K562 (cell line): Measurements from ENCODE around the gene SMC3.
"Not testable (repeated sequence)": the region's sequence is repeated elsewhere in the genome, so short reads cannot be mapped to it uniquely, and the experiment has no call there.

Experiments used
- CTCF ChIP-seq, 3 experiments: IDR thresholded peaks in 2 of 3; conservative IDR thresholded peaks in 1 of 3; 2 replicates each; pipeline ENCODE4 v1.5.1; 2011 to 2012; ENCODE audit warnings: low read length in 3 of 3, mild to moderate bottlenecking in 3 of 3, control low read depth in 2 of 3, improper control_type of control experiment in 1 of 3, inconsistent platforms in 1 of 3, low read depth in 1 of 3, mixed read lengths in 1 of 3, moderate library complexity in 1 of 3; ENCODE audit not compliant: insufficient read depth in 2 of 3
- ZZZ3 ChIP-seq: fragments of 450-650 bp; IDR thresholded peaks from 2 replicates; pipeline ENCODE4 v1.6.1; 2016; ENCODE audit warnings: antibody characterized with exemption, mild to moderate bottlenecking, moderate library complexity

- not testable (repeated sequence) for TF ChIP-seq CTCF (IDR thresholded peaks at IDR 0.05 in 2 of 3, conservative IDR thresholded peaks at IDR 0.05 in 1 of 3; ENCODE audit: insufficient read depth in 2 of 3, low read depth in 1 of 3, low read length in 3 of 3); ZZZ3
Observed at GRCh38 chr10:110639858-110640257, 72.4 kb downstream of the SMC3 start.
